ENCODE data around the gene PPP1R13L. TPM values are rescaled to one million over a fixed set of nuclear protein-coding genes. Genes with fewer than 3 reads are reported as not detected.
"Not testable (repeated sequence)": the region's sequence is repeated elsewhere in the genome, so short reads cannot be mapped to it uniquely, and the experiment has no call there.

The PPP1R13L gene
- total RNA-seq, 1 donor from 2014 or later = 8.2 TPM

DNA sequence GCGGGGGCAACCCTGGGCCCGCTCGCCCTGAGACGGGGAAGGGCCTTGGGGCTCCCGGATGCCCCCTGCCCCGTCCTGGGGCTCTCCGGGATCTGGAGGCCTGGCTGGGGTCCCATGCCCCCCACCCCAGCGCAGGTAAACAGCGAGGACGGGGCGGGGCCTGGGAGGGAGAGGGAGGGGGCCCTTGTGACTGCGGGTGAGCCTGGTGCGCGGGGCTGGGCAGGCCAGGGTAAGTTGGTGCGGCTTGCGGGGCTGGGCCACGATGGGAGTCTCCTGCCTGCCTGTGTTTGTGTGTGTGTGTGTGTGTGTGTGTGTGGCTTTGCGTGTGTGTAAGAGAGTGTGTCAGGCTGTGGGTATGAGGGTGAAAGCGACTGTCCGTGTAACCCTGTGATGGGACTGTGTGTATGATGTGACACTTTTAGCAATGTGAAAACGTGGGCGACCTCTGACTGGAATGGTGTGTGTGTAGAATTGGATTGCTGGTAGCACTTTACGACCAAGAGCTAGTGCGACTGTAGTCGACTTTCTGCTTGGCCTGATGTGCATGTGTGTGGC, 63.9 kb downstream of the PPP1R13L start:
- no peak overlapping the region for H3K27ac Mint-ChIP-seq (ENCODE audit: unreplicated experiment)
- H3K4me3 Mint-ChIP-seq = no peak overlapping the region
- DNase-seq (ENCODE audit: low read depth, low spot score) = no peak
- no peaks in the 10 kb centered on the region for H3K9me3 Mint-ChIP-seq
- no peaks in the 10 kb centered on the region for H3K36me3 Mint-ChIP-seq (ENCODE audit: low read depth)
- H3K4me1 Mint-ChIP-seq = peaks cover 8% of the 10 kb centered on the region
- peaks cover 42% of the 10 kb centered on the region for H3K27me3 Mint-ChIP-seq (ENCODE audit: low read depth)
- TF ChIP-seq, protein P1, sequence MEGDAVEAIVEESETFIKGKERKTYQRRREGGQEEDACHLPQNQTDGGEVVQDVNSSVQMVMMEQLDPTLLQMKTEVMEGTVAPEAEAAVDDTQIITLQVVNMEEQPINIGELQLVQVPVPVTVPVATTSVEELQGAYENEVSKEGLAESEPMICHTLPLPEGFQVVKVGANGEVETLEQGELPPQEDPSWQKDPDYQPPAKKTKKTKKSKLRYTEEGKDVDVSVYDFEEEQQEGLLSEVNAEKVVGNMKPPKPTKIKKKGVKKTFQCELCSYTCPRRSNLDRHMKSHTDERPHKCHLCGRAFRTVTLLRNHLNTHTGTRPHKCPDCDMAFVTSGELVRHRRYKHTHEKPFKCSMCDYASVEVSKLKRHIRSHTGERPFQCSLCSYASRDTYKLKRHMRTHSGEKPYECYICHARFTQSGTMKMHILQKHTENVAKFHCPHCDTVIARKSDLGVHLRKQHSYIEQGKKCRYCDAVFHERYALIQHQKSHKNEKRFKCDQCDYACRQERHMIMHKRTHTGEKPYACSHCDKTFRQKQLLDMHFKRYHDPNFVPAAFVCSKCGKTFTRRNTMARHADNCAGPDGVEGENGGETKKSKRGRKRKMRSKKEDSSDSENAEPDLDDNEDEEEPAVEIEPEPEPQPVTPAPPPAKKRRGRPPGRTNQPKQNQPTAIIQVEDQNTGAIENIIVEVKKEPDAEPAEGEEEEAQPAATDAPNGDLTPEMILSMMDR (conservative IDR thresholded peaks at IDR 0.05) = no peak

DNA sequence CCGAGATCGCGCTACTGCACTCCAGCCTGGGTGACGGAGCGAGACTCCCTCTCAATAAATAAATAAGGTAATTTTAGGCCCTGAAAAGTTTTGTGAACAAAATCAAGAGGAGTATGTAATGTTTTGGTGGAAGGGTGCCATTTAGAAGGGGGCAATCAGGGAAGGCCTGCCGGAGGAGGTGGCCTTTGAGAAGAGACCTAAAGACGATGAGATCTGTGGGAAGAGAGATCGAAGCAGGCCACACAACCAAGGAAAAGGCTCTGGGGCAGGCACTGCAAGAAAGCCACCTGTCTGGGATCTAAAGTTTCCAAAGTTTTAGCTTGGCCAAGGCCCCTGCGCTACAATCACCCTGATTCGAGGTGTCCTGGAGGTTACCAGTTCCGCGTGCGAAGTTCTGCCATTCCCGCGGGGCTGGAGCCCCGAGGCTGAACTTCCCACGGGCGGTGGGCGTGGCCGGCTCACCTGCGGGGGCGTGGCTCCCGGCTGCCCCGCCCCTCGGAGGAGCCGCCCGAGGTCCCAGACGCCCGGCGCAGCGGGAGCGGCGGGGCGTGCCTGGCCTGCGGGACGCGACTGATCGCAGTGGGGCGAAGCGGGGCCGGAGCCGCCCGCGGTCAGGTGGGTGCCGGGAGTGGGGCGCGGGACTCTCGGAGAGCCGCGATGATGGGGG, 64.5 kb downstream of the PPP1R13L start, which contains the start of gene KLC3:
Gene KLC3 (plus strand): TSS at position 519 of the 667 bp plus-strand sequence. CDS start 4,792 bp downstream, outside the sequence.
- TF ChIP-seq, protein P1 (conservative IDR thresholded peaks at IDR 0.05) = no peak
- Mint-ChIP-seq H3K4me3 (no peak within 1 kb of the TSS), H3K9me3 (no peaks in the 10 kb centered on the region), H3K27ac (ENCODE audit: unreplicated experiment) (no peak within 1 kb of the TSS), H3K4me1 (peaks cover 8% of the 10 kb centered on the region), H3K36me3 (ENCODE audit: low read depth) (no peaks in the 10 kb centered on the region), H3K27me3 (ENCODE audit: low read depth) (peaks cover 38% of the 10 kb centered on the region)
- no peak for DNase-seq (ENCODE audit: low read depth, low spot score)

DNA sequence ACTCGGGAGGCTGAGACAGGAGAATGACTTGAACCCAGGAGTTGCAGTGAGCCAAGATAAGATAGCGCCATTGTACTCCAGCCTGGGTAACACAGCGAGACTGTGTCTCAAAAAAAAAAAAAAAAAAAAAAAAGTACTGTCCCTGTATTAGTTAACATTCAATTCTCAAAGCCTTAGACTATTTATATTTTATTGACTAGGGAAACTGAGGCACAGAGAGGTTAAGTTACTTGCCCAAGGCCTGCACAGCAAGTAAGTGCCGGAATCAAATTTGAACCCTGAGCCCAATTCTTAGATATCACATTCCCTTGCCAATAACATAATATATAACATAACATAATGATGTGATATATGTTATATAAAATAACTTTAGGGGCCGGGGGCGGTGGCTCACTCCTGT, 65.2 kb downstream of the PPP1R13L start:
- DNase-seq (ENCODE audit: low read depth, low spot score) = no peak
- no peak overlapping the region for H3K27ac Mint-ChIP-seq (ENCODE audit: unreplicated experiment)
- TF ChIP-seq, protein P1 (conservative IDR thresholded peaks at IDR 0.05) = no peak
- H3K36me3 Mint-ChIP-seq (ENCODE audit: low read depth) = no peaks in the 10 kb centered on the region
- H3K27me3 Mint-ChIP-seq (ENCODE audit: low read depth) = peaks cover 34% of the 10 kb centered on the region
- H3K4me1 Mint-ChIP-seq = peaks cover 8% of the 10 kb centered on the region
- no peak overlapping the region for H3K4me3 Mint-ChIP-seq
- H3K9me3 Mint-ChIP-seq = no peaks in the 10 kb centered on the region

DNA sequence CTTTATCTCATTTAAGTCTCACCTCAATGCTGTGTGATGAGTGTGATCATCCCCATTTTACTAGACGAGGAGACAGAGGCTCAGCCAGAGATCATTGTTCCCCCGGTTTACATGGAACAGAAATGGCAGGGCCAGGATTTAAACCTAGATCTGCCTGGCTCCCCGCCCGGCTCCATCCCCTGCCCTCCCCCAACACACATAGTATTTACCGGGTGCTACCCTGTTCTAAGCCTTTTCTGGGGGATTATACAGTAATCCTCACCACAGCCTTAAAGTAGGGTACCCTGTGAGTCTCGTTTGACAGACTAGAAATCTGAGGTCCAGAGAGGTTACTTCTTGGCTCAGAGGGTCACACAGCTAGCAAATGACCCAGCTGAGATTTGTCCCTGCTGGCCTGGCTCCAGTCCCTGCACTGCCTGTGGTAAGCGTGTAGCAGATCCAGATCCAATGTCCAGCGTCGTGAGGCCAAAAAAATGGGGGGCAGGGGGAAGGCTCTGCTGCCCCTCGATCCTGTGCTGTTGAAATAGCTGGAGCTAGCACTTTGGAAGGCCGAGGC, 68.1 kb downstream of the PPP1R13L start:
- TF ChIP-seq, protein P1 (conservative IDR thresholded peaks at IDR 0.05) = no peak
- Mint-ChIP-seq H3K4me1 (peaks cover 8% of the 10 kb centered on the region), H3K36me3 (ENCODE audit: low read depth) (no peaks in the 10 kb centered on the region), H3K4me3 (no peak overlapping the region), H3K27ac (ENCODE audit: unreplicated experiment) (no peak overlapping the region), H3K9me3 (no peaks in the 10 kb centered on the region), H3K27me3 (ENCODE audit: low read depth) (peaks cover 29% of the 10 kb centered on the region)
- no peak for DNase-seq (ENCODE audit: low read depth, low spot score)

DNA sequence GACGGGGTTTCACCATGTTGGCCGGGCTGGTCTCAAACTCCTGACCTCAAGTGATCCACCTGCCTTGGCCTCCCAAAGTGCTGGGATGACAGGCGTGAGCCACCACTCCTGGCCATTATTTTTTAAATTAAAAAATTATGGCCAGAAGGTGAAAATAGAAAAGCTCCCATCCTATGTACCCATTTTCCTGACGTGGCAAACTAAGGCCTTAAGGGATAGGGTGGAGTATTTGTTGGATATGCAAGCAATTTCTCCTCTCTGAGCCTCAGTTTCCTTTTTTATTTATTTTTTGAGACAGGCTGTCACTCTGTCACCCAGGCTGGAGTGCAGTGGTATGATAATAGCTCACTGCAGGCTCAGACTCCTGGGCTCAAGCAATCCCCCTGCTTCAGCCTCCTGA, 70.0 kb downstream of the PPP1R13L start:
- H3K9me3 Mint-ChIP-seq; H3K4me3 Mint-ChIP-seq; H3K36me3 Mint-ChIP-seq (ENCODE audit: low read depth); DNase-seq (ENCODE audit: low read depth, low spot score); H3K4me1 Mint-ChIP-seq; H3K27ac Mint-ChIP-seq (ENCODE audit: unreplicated experiment): not testable (repeated sequence)
- peaks cover 24% of the 10 kb centered on the region for H3K27me3 Mint-ChIP-seq (ENCODE audit: low read depth)
